CD4-positive, alpha-beta T cell treated with Interleukin-2 at 100 ng/mL for 4 hours (primary cell): Measurements from ENCODE around the gene TTC28.
"Not testable (repeated sequence)": the region's sequence is repeated elsewhere in the genome, so short reads cannot be mapped to it uniquely, and the experiment has no call there.

ENCODE experiments used
- DNase-seq: peaks from one replicate; pipeline ENCODE4 v3.0.0-alpha.2; 2020; ENCODE audit warnings: low spot score

The TTC28 gene

DNA sequence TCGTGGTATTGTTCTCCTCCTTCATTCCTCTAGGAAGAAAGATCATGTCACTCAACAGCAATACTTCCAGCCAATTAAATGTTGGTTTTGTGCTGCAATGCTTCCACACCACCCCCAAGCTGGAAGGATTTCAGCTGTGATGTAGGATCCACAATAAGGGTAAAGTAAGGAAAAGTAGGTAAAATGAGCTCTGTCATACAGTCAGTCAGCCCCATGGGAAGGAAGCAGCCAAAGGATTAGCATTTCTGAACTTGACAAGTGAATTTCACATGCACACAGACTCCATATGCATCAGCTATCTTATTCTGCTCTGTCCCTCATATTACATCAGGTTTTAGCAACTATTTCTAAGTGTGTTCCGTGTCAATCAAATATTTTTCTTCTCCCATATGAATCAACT, 197.9 kb downstream of the TTC28 start:
- DNase-seq: no peak

DNA sequence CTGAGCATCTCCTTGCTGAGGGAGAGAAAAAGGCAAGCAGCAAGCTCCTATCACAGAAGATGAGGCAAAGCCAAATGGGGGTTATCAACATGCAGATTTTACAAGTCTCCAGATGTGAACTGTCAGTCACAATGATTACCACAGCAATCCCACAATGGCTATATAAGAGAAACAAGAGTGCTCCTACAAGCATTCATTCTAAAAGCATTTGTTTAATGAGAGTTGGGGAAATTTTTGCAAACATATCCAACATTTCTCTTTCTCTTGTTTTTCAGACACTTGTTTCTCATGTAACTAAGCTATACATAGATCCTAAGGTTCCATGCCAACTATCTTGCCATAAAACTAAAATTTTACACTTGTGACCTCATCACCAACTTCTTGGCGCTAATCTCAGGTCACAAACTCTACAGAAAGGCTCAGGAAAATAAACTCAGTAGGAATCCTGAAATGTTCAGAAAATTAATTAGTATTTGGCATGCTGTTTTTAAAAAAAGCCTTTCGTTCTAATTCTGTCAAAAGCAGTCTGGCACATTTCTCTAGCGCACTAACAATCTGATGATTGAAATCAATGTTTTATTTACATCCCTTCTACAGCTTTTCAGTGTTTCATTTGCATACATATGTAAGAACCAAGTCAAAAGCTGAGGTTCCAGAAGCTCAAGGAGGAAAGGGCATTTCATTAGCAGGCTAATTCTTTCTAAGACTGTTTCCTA, 199.5 kb downstream of the TTC28 start:
- DNase-seq: no peak

DNA sequence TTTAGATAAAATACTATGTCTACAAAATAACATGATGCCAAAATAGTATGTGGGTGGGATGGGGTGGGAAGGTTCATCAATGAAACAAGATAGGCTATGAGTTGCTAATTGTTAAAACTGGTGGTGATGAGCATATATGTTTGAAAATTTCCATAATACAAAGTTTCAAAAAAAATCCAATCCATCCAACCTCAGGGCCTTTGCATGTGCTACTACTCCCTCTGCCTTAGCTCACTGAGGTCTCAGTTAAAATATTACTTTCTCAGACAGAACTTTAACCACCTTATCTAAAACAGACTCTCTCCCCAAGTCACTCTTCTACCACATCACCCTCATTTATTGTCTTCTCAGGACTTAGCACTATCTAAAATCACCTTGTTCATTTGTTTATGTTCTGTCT, 201.1 kb downstream of the TTC28 start:
- DNase-seq: no peak

DNA sequence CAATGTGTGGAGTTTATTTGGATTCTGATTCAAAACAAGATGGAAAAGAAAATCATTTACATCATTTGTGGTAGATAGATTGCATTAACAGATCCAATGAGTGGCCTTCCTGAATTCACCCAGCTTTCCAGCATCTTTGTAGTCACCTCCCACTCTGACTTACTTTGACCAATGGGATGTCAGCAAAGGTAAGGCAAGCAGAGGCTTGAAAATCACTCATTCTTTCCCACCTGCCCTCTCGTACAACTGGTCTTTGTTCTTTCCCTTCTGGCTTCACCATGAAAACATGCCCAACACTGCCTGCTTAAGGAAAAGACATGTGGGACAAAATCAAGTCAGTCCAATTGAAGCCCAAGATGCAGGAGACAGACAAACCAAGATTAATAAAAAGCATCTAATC, 202.1 kb downstream of the TTC28 start:
- no peak for DNase-seq

DNA sequence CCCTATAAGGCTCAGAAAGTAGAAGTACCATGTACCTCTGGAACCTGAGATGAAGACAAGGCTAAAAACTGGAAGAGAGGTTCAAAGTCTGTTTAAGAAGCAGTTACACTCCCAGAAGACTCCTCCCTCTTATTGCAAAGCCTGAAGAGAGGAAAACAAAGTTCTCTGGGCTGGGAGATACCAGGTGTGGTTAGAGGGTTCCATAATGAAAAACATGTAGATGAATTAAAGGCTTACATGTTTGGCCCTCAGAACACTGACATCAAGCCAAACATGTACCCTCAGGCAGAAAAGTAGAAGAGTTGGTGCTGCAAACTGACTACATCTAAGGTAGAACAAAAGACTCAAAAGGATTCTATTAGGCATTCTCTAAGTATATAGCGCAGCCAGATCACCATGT, 205.3 kb downstream of the TTC28 start:
- no peak for DNase-seq

DNA sequence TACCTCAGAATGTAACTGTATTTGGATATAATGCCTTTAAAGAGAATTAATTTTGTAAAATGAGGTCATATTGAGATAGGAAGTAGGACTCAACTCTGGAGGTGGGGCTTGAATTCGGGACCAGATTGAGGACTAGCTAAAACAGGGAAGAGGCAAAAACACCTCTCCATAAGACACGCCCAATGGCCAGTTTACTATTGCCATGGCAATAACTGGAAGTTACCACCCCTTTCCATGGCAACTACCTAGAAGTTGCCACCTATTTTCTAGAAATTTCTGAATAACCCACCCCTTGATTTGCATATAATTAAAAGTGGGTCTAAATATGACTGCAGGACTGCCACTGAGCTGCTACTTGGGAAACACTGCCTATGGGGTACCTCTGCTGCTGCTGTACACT, 206.4 kb downstream of the TTC28 start:
- DNase-seq: no peak

DNA sequence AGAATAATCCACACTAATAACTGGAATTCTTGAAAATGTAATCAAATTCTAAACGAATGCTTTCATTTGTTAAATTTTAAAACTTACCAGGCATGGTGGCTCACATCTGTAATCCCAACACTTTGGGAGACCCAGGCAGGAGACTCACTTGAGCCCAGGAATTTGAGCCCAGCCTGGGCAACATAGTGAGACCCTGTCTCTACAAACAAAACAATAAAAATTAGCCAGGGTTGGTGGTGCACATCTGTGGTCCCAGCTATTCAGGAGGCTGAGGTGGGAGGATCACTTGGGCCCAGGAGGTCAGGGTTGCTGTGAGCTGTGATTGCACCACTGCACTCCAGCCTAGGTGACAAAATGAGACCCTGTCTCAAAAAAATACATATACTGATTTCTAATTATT, 212.6 kb downstream of the TTC28 start:
- DNase-seq: not testable (repeated sequence)

DNA sequence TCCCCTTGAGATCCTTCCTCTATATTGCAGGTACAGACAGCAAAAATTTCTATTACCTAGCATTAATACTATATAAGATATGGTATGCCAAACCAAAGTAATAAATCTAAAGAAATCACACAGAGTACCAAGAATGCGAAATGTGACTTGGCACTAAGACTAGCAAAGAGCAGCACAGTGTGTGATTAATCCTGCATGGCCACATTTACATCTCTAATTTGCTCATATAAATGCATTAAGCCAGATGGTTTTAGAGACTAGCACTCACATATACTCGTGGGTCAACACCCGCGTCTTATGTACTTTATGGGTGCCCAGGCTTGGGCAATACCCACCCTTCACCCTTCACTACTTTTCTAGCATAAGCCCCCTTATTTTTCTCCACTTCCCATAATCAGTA, 213.2 kb downstream of the TTC28 start:
- DNase-seq: no peak

DNA sequence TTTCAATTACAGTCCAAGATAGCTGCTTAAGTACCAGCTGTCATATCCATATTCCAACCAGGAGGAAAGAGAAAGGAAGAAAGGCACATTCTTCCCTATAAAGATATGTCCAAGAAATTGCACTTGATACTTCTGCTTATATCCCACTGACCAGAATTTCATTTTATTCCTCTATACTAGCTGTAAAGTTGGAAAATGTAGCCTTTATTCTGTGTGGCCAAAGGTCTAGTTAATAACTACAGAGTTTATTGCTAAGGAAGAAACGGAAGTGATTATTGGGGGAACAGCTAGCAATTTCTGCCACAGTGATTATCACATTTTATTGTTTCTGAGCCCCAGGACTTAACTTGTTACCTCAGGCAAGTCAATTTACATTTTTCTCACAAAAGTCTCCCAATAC, 213.8 kb downstream of the TTC28 start:
- no peak for DNase-seq

DNA sequence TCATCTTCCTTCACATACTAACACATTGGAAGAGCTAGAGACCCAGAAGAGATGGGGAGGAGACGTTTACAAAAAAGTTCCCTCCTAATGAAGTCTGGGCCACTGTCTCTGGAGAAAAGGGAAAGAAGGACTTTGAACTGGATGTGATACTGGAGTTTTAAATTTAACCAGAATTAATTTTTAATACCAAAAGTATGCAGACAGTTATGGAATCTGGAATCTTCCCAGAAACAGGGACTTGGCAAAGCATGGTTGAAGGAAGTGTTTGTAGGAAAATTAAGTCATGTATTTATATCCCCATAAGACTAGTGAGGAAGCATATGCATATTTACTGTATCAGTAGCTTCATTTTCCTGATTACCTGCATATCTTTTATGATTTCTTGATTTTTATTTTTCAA, 215.5 kb downstream of the TTC28 start:
- DNase-seq: no peak

DNA sequence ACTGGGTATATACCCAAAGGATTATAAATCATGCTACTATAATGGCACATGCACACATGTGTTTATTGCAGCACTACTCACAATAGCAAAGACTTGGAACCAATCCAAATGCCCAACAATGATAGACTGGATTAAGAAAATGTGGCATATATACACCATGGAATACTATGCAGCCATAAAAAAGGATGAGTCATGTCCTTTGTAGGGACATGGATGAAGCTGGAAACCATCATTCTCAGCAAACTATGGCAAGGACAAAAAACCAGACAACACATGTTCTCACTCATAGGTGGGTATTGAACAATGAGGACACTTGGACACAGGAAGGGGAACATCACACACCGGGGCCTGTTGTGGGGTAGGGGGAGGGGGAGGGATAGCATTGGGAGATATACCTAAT, 216.2 kb downstream of the TTC28 start:
- not testable (repeated sequence) for DNase-seq

DNA sequence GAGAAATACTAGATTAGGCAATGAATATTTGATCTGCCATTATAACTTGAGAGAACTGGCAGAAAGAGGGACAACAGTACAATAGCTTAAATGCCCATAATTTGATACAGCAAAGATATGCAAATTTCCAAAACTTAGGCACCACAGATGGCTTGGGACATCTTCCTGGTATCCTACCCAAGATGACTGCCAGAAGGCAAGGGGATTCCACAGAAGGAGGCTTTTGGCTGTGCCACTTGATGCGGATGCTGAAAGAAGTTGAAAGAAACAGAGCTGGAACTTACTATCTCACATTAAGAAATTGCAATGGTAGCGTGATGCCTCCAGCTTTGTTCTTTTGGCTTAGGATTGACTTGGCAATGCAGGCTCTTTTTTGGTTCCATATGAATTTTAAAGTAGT, 216.7 kb downstream of the TTC28 start:
- no peak for DNase-seq

DNA sequence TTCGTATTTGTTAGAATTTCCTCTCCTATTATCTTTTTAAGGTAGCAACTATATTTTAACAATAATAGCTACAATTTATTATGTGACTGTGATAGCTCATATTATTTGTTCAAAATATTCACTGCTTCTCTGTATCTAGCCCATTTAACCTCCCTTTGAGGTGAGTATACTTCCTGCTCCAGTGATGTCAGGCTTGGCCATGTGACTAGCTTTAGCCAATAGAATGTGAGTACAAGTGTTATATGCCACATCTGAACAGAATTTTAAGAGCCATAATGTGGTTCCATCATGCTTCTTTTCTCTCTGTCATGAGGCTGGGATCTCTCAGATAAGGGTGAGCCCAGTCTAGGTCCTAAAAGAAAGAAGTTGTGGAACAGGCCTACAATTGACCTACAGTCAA, 217.6 kb downstream of the TTC28 start:
- no peak for DNase-seq

DNA sequence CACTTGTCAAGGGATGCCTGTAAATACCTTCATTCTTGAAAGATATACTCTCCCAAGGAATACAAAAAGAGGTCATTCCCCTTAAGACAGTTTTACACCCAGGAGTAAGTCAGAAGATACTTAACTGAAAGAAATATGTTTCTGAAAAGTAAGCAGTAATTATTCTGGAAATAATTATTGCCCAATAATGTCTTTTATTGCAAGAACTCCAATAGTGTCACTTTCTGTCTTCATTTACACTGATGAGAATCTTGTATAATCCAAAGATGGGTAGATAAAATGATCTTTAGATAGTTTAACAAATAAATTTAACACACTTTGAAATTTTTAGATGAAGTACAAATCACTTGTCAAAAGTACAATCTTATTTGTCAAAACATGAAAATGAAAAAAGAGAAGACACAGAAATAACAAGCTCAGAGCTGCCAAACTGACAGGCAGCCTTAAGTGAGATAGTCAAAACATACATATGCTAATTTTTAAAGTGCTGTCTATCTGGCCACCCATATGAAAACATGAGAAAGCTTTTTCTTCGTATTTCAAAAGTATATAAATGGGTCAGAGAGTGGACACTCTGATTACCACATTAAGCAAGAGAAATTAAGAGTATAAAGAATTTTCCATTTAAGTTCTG, 225.1 kb downstream of the TTC28 start:
- DNase-seq: no peak

DNA sequence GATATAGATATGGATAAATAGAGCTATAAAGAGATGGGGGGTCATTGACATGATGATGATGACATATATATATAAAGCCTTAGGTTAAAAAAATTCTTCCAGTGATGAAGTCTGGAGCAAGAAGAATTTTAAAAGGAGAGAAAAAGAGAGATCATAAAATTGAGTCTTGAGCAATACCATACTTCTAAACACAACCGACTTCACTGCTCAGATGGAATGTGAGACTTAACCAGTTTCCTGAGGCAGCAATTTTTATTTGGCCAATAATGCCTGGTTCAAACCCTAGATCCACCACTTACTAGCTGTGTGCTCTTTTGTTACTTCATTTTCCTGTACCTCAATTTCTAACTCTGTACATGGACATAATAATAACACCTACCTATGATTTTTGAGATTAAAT, 229.5 kb downstream of the TTC28 start:
- no peak for DNase-seq

DNA sequence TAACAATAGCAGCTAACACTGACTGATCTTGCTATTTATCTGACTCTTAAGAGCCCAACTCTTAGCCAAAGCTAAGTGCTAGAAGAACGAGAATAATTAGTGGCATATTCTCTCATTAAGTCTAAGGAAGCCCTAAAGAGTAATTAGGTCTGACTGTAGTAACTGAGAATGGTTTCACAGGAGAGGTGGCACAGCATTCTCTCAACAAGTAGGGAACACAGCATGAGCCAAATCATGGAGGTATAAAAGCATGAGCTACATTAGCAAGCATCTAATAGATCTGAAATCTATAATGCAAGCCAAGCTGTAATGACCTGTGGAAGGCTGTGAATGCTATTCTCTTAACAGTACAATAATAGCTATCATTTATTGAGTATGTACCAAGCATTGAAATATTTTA, 230.6 kb downstream of the TTC28 start:
- no peak for DNase-seq

DNA sequence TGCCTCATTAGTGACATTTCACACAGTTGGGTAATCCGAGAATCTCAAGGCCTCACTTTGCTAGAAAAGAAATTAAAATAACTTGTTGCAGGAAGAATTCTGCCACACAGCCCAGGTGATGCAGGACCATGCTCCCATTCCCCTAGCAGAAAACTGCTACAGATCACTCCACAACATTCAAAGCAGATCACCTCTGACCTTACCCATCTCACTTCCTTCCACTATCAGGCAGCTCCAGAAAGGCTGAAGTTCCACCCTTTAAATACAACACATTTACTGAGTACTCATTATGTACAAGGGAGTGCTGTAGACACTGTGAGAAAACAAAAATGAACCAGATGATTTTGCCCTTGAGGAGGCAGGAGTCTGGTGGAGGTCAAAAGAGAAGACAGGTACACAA, 231.0 kb downstream of the TTC28 start:
- no peak for DNase-seq

DNA sequence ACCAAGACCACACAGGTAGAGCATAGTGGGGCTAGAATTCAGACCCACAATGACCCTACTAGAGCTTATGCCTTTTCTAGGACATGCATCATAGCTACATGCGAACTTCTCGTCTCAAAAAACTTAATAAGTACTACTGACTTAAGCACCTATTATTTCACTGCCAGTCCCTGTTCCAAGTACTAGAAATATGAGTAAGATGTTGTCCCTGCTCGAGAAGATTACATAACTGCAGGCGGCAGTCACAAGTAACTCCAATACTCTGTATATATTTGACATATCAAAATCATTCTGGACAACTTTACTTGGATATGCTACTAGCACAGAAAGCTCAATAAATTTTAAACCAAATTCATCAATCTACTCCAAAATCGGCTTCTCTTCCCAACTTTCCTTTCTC, 235.0 kb downstream of the TTC28 start:
- DNase-seq: no peak

DNA sequence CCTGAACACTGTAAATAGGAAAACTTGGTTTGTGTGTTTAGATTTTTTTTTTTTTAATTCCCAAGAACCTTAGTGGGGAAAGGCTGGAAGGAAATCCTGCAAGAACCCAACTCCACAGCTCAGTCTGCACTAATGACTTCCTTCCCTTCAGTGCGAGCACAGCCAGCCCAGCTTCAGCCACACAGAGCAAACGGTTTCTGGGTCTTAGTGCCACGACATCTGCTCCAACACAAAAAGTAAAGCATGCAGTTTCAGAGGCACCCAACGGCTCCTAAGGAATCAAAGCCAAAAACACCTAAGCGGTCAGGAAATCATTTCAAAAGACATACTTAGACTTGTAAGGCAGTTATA, 236.1 kb downstream of the TTC28 start:
- DNase-seq: no peak

DNA sequence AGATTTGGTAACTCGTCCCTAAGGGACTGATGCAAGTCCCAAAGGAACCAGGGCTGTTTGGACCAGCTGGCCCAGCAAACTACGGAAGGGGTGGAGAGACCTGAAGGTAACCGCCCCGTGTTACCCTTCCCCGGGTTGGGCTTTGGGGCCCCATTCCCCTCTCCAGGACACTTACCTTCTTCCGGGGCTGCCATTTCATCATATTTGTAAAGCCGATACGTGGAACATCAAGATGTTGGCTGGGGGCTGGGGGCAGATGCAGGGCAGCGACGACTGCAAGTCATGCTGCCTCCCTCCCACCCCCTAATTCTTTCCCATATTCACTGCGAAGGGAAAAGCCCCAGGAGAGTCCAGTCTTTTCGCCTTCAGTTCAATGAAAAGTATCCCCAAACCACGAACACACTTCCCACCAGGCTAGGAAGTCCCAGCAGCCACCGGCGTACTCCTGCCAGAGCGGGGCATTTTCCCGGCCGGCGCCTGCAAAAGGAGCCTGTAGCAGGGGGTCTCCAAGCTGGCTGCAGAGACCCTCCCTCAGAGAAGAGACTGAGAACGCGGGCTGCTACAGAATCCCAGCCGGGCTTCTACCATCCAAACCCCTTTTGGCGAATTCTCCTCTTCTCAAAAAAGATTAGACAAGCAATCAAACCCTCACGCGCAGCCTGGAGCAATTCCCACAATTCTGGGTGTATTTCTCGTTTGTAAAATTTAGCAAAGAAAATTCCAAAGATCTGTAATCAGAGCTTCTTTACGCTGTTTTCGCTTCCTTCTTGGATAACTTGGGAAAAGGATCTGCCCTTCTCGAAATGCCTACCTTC, 236.7 kb downstream of the TTC28 start:
- DNase-seq: no peak

DNA sequence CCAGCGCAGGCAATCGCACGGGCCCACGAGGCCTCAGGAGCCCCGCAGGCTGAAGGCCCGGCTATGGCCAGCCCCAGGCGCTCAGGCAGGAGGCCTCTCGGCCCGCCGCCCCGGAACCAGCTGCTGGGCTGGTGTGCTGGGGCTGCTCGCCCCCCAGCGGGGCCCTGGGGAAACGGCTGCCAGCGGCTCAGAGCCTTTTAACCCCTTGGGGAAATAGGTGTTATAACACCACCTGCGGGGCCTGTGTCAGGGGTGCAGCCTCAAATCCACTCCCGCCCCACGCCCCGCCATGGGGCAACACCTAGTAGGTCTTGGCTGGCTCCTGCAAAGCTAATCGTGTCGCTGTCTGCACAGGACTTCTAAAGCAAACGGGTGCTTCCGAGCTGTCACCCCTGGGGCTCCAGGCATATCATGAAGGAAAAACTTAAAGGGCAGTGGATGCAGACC, 237.4 kb downstream of the TTC28 start:
- peak; percentile 23 for DNase-seq

DNA sequence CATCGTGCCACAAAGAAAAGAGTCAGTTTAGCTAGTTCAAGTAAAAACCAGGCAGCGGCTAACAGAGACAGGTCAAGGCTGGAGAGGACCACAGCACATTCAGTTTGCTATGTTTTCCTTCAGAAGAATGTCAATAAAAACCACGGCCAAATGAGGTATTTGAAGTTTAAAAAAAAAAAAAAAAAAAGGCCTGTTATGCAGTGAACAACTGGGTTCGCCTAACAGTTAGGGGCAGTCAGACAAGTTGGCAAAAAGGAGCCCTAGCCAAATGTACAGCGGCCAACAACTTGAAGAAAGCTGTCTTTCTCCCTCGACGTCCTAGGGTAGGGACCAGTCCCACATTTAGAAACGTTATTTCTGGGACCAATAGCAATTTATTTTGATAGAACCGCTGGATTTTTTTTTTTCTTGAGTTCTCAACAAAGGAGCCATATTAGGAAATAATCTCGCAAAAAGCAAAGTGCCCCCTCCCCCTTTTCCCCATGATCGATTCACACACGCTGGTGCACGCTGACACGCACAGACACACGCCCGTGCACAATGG, 237.8 kb downstream of the TTC28 start:
- no peak for DNase-seq
